Left renal pelvis (tissue), 4 donors: Measurements from ENCODE around the gene FUBP3. TPM values are rescaled to one million over a fixed set of nuclear protein-coding genes. Genes with fewer than 3 reads are reported as not detected.

Source experiments
- DNase-seq, 4 donors: peaks; one replicate each; pipeline ENCODE4 v3.0.0-alpha.2; 2013; ENCODE audit warnings: low read depth in 4 of 4, low spot score in 3 of 4
- polyA plus RNA-seq, 4 donors: library from polyadenylated mRNA; unstranded; fragments of 120-200 nt; gene quantifications; one replicate each; pipeline ENCODE4 v1.2.1, GENCODE V29; 2013; ENCODE audit not compliant: insufficient read length in 4 of 4

Gene FUBP3
- polyA plus RNA-seq, 4 donors = 63.9 to 88.6 (median 80.9) TPM

DNA sequence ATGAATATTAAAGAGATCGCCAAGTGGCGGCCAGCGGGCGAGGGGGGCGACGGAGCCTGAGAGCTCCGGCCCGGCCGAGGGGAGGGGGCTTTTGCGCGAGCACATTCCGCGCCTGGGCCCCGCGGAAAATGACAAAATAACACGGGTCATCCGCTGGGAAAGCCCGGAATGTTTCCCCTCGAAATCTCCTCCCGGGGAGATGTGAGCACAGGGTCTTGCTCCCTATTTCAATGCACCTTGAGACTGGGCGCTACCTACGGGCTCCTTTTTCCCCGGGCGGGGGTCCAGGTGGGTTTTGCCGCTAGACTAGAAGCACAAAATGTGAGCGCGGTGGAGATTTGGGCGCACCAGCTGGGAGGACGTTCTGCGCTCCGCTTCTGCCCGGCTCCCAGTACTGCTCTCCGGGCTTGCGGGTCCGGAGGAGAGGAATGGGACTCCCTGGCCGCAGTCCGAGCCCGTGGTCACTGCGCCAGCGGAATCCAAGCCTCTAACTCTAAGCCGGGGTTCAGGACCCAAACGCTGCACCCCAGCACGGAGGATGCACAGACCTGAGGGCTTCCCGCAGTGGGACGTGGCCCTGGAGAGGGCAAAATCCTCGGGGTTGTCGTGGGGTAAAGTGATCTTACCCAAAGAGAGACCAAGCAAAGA, 82.2 kb downstream of the FUBP3 start:
- no peak for DNase-seq

- DNase-seq = no peak
Measured at GRCh38 chr9:130662099-130662969, 83.0 kb downstream of the FUBP3 start.

DNA sequence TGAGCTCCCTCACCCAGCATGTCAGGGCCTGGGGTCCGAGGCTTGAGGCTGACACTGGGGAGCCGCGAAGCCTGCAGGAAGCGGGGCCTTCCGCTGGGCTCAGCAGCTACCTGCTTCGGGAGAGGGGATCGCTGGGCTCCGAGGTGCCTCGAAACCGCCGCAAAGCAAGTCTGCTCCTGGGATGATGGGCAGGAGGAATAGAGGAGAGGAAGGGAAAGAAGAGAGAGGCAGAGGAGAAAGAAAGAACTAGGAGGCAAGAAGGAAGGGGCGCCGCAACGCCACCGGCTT, 83.5 kb downstream of the FUBP3 start:
- DNase-seq = no peak

DNA sequence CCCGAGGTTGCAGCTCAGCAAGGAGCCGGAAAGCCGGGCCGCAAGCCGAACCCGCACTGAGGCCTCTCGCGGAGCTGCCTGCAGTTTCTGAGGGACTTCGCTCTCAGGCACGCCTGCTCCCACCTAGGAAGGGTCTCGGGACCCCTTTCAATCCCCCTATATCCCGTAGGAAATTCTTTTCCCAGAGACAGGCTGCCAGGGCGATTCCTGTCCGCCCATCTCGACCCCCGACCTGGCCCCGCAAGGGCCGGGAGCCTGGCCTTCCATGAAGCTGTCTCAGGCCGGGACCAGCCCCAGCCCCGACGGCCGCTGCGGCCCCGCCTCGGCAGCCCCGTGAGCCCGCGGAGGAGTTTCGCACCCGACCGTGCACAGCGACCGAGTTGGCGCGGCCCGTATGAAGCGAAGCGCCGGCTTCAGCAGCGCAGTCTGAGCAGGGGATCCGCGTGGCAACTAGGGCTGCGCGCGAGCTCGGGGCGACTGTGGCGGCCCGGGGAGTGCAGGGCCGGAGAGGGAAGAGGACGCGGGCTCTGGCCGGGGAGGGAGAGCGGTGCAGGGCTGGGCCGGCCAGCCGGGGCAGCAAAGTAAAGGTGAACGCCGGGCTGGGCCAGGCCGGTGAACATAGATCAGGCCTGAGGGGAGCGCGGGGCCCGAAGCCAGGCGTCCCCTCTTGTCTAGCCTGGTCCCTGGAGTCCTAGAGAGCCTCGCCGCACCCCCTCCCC, 84.0 kb downstream of the FUBP3 start:
- no peak for DNase-seq

DNA sequence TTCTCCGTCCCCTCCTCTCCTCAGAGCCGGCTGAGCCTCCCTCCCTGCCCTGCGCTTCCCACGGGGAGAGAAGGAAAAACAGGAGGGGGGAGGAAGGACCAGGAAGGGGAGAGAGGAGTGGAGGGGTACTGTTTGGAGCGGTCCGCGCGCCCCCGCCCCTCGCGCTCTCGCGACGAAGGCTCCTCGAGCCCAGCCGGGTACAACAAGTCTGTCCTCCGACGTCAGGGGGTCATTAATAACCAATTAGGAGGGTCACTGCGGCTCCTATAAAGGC, 84.5 kb downstream of the FUBP3 start:
- DNase-seq = no peak

- no peak for DNase-seq
Measured at GRCh38 chr9:130664251-130665028, 85.1 kb downstream of the FUBP3 start, which contains the start of gene PRDM12. Gene PRDM12, plus strand, starts transcription at chr9:130664594. Its CDS starts 60 bp downstream, at chr9:130664654.

DNA sequence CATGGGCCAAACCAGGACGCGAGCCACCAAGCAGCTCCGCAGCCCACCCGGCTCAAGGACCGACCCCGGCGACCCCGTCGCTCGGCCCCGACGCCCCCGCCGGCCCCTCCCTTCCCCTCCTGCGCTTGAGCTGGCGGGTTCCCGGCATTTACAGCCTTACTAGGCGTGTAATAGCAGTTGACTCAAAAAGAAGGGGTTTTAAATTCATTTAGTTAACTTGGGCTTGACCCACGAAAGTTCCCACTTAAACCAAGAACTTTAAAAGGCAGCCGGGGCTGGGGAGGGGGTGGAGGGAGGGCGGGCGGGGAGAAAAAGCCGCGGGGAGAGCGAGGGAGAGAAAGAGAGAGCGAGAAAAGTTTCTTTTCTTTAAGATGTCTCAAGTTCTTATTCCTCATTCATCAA, 85.7 kb downstream of the FUBP3 start:
- DNase-seq = no peak

- no peak for DNase-seq
Measured at GRCh38 chr9:130665431-130666392, 86.3 kb downstream of the FUBP3 start.

DNA sequence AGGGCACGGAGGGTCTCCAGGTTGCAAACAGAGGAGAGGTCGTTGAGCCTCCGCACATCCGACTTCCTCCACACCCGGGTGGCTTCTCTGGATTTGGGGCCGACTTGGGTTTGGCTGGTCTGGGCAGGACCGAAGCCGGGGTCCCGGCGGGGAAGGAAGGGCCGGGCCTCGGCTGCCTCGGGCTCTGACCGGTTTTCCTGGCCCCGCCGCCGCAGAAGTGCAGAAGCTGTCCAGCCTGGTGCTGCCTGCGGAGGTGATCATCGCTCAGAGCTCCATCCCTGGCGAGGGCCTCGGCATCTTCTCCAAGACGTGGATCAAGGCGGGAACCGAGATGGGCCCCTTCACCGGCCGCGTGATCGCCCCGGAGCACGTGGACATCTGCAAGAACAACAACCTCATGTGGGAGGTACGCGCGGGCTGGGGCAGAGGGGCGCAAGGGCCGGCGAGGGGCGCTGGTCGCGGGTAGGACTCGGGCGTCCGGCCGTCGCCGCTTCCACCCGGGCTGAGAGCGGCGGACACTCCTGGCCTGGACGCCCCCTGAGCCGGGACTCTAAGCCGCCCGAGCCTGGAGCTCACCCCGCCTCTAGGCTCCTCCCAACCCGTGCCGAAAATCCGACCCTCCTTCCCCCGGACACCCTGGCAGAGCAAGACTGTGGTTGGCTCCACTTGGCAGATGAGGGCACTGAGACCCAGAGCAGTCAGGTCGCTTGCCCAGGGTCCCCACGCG, 87.2 kb downstream of the FUBP3 start:
- no peak for DNase-seq

- no peak for DNase-seq
Measured at GRCh38 chr9:130667120-130667435, 87.7 kb downstream of the FUBP3 start.

DNA sequence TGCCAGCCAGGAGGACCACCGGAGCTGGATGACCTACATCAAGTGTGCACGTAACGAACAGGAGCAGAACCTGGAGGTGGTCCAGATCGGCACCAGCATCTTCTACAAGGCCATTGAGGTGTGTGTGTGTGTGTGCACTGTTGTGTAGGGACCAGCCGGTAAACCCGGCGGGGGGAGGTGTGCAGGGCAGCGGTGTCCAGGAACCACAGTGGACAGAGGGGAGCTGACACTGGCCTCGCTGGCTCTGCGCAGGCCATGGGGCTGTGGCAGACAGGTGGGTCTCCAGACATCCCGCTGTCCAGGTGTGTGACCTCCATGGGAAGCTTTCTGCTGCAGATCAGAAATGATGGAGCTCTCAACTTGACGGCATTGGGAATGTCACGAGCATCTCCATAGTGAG, 88.8 kb downstream of the FUBP3 start:
- no peak for DNase-seq

DNA sequence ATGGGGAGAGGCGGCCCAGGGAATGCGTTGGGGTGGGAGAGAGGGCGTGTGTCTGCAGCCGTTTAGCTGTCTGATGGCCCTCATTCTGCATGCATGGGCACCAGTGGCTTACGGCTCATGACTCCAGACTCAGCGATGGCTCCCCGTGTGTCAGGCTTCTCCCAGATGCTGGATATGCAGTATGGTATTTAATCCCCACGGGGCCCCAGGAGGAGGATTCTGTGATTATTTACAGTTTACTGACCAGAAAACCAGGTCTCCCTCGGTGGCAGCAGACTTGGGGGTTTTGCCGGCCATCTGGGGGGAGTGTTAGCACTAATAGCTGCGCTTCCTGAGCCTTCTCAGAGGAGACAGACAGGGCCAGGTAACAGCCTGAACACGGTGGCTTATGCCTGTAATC, 89.3 kb downstream of the FUBP3 start:
- DNase-seq = no peak

DNA sequence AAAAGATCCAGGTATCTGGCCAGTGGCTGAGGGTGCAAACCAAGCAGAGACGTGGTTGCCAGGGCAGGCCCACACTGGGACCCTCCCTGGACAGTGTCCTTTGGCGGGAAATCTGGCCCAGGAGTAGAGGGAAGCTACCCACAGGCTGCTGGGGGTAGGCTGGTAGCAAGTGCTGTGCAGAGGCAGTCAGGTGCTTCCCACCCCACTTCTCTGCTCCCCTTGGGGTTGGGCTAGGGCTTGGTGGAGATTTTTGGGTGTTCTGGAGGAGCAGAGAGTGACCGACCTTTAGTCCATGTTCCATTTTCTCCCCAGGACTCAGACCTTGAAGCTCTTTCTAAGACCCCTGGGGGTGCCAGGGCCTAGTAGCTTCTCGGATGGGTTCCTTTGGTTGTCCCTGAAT, 90.6 kb downstream of the FUBP3 start:
- DNase-seq = no peak

- DNase-seq = no peak
Measured at GRCh38 chr9:130670644-130671043, 91.3 kb downstream of the FUBP3 start.

DNA sequence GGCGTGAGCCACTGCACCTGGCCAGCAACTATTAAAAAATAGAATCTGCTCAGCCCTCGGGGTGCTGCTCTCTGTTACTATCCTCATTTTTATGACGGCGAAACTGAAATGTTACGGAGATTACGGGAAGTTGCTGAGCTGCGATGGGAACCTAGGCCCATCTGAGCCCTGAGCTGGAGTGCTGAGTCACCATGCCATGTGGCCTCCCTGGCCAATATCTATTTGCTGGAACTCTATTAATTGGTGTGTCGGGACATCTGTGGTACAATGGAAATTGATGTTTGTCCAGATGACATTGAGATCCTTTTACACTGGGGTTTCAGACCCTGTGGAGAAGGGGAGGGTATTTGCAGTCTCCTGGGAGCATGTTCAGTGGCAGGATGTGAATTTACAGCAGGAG, 93.1 kb downstream of the FUBP3 start:
- no peak for DNase-seq

DNA sequence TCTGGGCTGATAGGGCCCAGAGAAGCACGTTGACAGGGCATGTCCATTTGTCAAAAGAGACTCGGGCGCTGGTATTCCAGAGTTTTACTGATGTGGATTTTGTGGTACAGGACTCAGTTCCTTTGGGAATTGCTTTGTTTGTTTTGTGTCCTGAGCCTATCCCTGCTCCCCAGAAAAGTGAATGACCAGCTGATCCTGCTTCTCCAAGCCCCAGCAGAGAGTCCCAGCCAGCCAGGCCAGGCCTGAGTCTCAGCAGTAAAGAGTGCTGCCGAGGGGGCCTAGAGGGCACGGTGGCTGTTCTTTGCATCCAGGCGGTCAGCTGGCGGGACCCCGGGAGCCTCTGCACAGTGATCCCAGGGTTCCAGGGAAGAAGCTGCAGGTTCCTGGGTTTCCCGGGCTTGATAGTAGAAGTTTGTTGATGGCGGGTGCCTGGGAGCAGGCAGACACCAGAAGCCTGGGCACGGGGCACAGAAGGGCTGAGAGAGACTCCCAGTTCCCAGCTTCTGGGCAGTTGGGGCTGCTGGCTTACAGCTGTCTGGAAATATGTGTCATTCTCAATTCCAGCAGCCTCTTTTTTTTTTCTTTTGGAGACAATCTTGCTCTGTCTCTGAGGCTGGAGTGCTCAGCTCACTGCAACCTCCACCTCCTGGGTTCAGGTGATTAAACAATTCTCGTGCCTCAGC, 93.7 kb downstream of the FUBP3 start:
- no peak for DNase-seq

DNA sequence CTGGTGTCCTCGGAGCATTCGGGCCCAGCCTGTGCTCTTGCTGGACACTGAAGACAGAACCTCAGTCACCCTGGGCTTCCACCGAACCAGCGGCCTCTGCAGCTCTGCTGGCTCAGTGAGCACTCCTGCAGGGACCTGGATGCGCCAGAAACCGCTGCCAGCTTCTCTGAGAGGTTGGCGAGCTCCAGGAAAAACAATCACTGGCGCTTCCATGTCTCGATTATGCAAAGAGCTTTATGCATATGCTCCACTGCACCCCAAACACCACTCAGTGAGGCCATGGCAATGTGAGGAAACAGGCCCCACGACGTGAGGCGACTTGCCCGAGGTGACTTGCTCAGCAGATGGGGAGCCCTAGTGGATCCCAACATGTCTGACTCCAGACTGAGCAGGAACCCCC, 96.0 kb downstream of the FUBP3 start:
- DNase-seq = no peak

GRCh38 chr9:130677252-130677651, 97.9 kb downstream of the FUBP3 start:
- no peak for DNase-seq
